Parathyroid adenoma (tissue), 2 donors: ENCODE data around the gene TNFRSF12A.
A peak's percentile ranks its signal among the peaks of the same experiment; 100 is the strongest.

Experiments used
- H2AFZ ChIP-seq: fragments of 300-600 bp; sonication (generic); one replicate; pipeline ENCODE4 v1.7.0; 2017; ENCODE audit warnings: antibody characterized with exemption, mild to moderate bottlenecking
- H3K27ac ChIP-seq: fragments of 300-600 bp; sonication (generic); one replicate; pipeline ENCODE4 v1.7.0; 2017
- H3K27me3 ChIP-seq: fragments of 300-600 bp; sonication (generic); one replicate; pipeline ENCODE4 v1.7.0; 2017; ENCODE audit warnings: low read length; ENCODE audit not compliant: control insufficient read depth, insufficient read depth
- H3K36me3 ChIP-seq: fragments of 300-600 bp; sonication (generic); one replicate; pipeline ENCODE4 v1.7.0; 2017; ENCODE audit warnings: low read length; ENCODE audit not compliant: control insufficient read depth, insufficient read depth
- H3K4me1 ChIP-seq: fragments of 300-600 bp; sonication (generic); one replicate; pipeline ENCODE4 v1.7.0; 2017; ENCODE audit warnings: control low read depth
- H3K4me2 ChIP-seq: fragments of 300-600 bp; sonication (generic); one replicate; pipeline ENCODE4 v1.7.0; 2017; ENCODE audit warnings: low read length
- H3K4me3 ChIP-seq: fragments of 300-600 bp; sonication (generic); one replicate; pipeline ENCODE4 v1.7.0; 2017; ENCODE audit warnings: low read depth, low read length
- H3K79me2 ChIP-seq: fragments of 300-600 bp; sonication (generic); one replicate; pipeline ENCODE4 v1.7.0; 2017; ENCODE audit warnings: control low read depth
- H3K9ac ChIP-seq: fragments of 300-600 bp; sonication (generic); one replicate; pipeline ENCODE4 v1.7.0; 2017; ENCODE audit warnings: mild to moderate bottlenecking
- H3K9me3 ChIP-seq: fragments of 300-600 bp; sonication (generic); one replicate; pipeline ENCODE4 v1.7.0; 2017; ENCODE audit warnings: low read length; ENCODE audit not compliant: control insufficient read depth
- CTCF ChIP-seq: fragments of 300-600 bp; sonication (generic); IDR thresholded peaks from one replicate; pipeline ENCODE4 v1.7.0; 2017; ENCODE audit warnings: antibody characterized with exemption, mild to moderate bottlenecking
- donor health status: primary hyperparathyroidism.

The TNFRSF12A gene

GRCh38 chr16:3026003-3026378 is 5.8 kb downstream of the TNFRSF12A start:
- TF ChIP-seq CTCF, result no peak
- Histone ChIP-seq H3K4me3 (no peak overlapping the region), H3K27me3 (no peaks in the 10 kb centered on the region), H3K36me3 (no peaks in the 10 kb centered on the region), H3K4me1 (peaks cover 15% of the 10 kb centered on the region), H3K4me2 (no peak overlapping the region), H3K27ac (no peak overlapping the region), H2AFZ (no peak overlapping the region), H3K9ac (no peak overlapping the region), H3K79me2 (no peaks in the 10 kb centered on the region), H3K9me3 (no peaks in the 10 kb centered on the region)

DNA sequence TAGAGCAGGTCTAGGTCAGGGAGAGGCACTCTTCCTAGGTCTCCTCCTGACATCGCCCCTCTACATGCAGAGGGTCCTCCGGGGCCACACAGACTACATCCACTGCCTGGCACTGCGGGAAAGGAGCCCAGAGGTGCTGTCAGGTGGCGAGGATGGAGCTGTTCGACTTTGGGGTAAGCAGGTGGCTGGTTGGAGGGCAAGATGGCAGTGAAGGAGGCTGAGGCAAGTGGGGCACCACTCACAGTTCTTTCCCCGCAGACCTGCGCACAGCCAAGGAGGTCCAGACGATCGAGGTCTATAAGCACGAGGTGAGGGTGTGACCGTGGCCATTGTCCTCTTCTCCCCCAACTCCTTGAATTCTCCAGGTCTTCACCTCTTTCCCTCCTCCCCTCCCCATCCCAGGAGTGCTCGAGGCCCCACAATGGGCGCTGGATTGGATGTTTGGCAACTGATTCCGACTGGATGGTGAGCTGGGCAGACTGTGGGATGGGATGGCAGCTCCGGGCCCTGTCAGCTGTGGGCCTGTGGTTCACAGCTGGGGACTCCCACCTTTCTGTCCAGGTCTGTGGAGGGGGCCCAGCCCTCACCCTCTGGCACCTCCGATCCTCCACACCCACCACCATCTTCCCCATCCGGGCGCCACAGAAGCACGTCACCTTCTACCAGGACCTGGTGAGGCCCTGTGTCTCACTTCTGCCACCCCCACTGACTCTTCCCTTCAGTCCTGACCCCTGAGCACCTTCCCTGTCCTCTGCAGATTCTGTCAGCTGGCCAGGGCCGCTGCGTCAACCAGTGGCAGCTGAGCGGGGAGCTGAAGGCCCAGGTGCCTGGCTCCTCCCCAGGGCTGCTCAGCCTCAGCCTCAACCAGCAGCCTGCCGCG is 6.7 kb downstream of the TNFRSF12A start:
- Histone ChIP-seq H3K9me3 (no peaks in the 10 kb centered on the region), H2AFZ (no peak overlapping the region), H3K27me3 (no peaks in the 10 kb centered on the region), H3K36me3 (no peaks in the 10 kb centered on the region), H3K9ac (no peak overlapping the region), H3K27ac (no peak overlapping the region), H3K4me3 (no peak overlapping the region), H3K79me2 (no peaks in the 10 kb centered on the region), H3K4me2 (no peak overlapping the region), H3K4me1 (peaks cover 10% of the 10 kb centered on the region)
- no peak for TF ChIP-seq CTCF

GRCh38 chr16:3027489-3027795 is 7.3 kb downstream of the TNFRSF12A start:
- H3K9me3 ChIP-seq, result no peaks in the 10 kb centered on the region
- H3K4me3 ChIP-seq, result no peak overlapping the region
- no peak overlapping the region for H3K4me2 ChIP-seq
- H3K27me3 ChIP-seq, result no peaks in the 10 kb centered on the region
- H3K27ac ChIP-seq, result no peak overlapping the region
- peaks cover 8% of the 10 kb centered on the region for H3K4me1 ChIP-seq
- H3K36me3 ChIP-seq, result no peaks in the 10 kb centered on the region
- no peak overlapping the region for H3K9ac ChIP-seq
- no peak for TF ChIP-seq CTCF
- no peak overlapping the region for H2AFZ ChIP-seq
- no peaks in the 10 kb centered on the region for H3K79me2 ChIP-seq

DNA sequence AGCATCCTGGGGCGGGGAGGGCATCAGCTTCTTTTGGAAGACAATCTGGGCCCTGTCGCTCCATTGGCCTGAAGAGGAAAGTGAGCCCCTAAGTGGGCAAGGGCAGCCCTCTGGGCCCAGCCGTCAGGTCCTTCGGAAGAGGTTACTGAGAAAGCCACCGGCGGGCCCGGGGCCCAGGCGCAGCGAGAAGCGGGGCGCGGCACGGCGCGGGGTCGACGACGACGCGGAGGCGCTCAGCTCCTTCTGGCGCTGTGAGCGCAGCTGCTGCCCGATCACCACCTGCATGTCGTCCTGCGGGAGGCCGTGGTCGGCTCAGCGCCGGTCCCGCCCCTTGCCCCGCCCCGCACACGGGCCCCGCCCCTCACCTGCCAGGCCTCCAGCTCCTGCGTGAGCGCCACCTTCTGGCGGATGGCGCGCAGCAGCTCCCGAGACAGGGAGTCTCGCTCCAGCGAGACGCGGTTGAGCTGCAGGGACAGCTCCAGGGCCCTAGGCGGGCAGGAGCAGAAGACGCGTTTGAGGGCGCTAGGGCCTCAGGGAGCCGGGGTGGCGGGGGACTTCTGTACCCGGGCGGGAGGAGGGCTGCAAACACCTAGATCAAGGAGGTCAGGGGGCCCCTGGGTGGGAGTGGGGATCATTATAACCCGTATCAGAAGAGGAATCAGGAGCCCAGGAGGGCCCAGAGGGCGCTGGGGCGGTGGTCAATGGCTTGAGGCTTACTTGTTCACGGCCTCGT is 8.0 kb downstream of the TNFRSF12A start:
- Histone ChIP-seq H3K27ac (no peak overlapping the region), H3K4me3 (no peak overlapping the region), H3K4me1 (peaks cover under 1% of the 10 kb centered on the region), H3K4me2 (peak overlapping the region; percentile 34), H3K27me3 (no peaks in the 10 kb centered on the region), H3K9me3 (no peaks in the 10 kb centered on the region), H2AFZ (peak overlapping the region; percentile 58), H3K9ac (no peak overlapping the region), H3K79me2 (no peaks in the 10 kb centered on the region), H3K36me3 (no peaks in the 10 kb centered on the region)
- peak; percentile 90 for TF ChIP-seq CTCF
